HG03432 (cell line): ENCODE measurements around the gene BORA.
"Not testable (repeated sequence)": the region's sequence is repeated elsewhere in the genome, so short reads cannot be mapped to it uniquely, and the experiment has no call there.

Source experiments
- ATAC-seq: cut with Tn5 transposase; IDR thresholded peaks from one replicate; pipeline ENCODE4 v1.9.1; 2021; ENCODE audit warnings: mild to moderate bottlenecking, moderate library complexity; ENCODE audit not compliant: unreplicated experiment

The BORA gene

GRCh38 chr13:72727417-72728289 is at the start of gene BORA, which contains the start of gene MZT1:
BORA (plus strand) TSS chr13:72727923; CDS start chr13:72728941, 1,018 bp downstream.
MZT1 (minus strand) TSS chr13:72727629; CDS start chr13:72727602, 27 bp downstream.
- ATAC-seq = peak; percentile 95

DNA sequence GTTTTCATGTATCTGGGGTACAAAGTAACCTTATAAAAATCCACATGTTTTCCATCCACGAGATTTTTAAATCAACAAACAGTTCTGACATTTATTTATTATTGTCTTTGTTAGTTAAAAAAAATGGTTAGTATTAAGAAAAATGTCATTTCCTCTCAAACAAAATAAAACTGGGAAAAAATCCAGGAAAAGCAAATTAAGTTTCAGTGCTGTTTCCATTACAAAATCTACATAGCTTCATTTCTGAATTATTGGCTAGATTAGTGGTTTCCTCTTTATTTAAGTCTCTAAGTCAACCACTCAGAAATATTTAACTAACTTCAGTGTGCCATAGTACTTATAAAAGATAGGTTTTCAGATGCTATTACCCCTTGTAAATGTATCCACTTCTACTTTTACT is 49.4 kb upstream of the BORA start:
- ATAC-seq = no peak

- ATAC-seq = no peak
Observed at GRCh38 chr13:72680353-72680752, 47.4 kb upstream of the BORA start.

GRCh38 chr13:72686766-72687165 is 41.0 kb upstream of the BORA start:
- ATAC-seq = no peak

GRCh38 chr13:72689181-72689696 is 38.5 kb upstream of the BORA start:
- no peak for ATAC-seq

- no peak for ATAC-seq
Observed at GRCh38 chr13:72692884-72693514, 34.7 kb upstream of the BORA start.

DNA sequence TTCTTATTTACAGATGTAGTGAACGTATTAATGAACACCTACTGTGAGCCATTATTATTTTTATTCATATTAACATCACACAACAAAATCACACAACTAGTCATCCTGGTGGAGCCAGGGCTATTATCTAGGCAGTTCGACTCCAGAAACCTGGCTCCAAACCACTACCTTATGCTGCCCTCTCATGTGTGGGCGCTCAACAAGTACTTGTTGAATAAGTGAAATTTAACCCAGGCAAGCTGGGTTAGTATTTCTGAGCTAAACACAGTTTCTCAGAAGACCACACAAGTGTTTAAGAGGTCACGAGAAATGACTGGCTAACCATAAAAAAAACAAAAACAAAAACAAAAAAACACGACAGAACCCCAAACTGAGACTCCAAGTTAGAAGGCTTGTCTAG is 33.9 kb upstream of the BORA start:
- no peak for ATAC-seq

GRCh38 chr13:72694314-72694713 is 33.4 kb upstream of the BORA start:
- no peak for ATAC-seq

DNA sequence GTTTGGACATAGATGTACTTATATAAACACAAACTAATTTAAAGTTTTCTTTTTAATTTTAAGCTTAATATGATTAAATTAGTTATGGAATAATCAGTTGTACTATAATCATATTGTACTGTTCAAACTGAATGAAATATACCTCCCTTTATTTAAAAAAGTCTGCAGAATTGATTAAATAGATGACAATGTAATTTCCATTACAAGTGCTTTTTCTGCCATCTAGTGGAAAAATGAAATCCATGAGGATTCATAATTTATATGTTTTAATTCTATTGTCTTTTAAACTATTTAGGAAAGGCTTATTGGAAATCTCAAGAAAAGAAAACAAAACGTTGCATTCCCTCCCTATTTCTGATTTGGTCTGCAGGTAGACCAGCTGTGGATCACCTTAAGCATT is 31.1 kb upstream of the BORA start:
- no peak for ATAC-seq

DNA sequence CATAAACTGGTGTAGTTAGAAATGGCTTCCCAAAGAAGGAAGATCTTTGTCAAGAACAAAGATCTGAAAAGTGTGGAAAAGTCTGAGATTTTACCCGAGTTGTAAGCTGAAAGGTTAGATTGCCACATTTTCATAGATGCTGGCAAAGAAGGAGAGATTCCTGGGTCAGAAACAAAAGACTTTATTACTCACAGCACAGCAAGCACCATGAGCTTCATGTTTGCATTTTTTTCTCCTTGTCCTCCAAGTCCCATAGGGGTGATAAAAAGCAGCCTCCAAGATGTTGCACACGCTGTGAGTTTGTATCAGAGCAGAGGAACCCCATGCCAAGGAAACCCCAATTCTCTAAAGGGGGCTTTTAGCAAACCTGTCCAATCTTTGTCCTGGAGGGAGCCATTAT is 29.6 kb upstream of the BORA start:
- ATAC-seq = no peak

DNA sequence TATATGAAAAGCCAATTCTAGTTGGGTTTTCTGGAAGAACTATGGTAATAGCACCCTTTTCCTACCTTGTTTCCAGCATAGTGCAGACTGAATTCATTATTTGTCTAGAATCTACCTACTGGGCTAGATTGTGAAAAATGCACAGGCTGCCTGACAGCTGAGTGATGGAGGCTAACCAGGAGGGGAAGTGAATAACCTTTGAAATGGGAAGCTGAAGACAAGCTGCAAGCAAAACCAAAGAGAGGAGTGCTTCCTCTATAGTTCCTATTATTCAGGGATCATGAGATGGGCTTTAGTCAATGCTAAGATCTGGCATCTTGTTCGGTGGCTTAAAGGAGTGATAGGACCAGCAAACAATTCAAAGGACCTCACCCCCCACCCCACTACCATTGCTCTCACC is 27.2 kb upstream of the BORA start:
- no peak for ATAC-seq

- ATAC-seq = no peak
Observed at GRCh38 chr13:72716776-72717175, 10.9 kb upstream of the BORA start.

- not testable (repeated sequence) for ATAC-seq
Observed at GRCh38 chr13:72726185-72726584, 1.5 kb upstream of the BORA start.

DNA sequence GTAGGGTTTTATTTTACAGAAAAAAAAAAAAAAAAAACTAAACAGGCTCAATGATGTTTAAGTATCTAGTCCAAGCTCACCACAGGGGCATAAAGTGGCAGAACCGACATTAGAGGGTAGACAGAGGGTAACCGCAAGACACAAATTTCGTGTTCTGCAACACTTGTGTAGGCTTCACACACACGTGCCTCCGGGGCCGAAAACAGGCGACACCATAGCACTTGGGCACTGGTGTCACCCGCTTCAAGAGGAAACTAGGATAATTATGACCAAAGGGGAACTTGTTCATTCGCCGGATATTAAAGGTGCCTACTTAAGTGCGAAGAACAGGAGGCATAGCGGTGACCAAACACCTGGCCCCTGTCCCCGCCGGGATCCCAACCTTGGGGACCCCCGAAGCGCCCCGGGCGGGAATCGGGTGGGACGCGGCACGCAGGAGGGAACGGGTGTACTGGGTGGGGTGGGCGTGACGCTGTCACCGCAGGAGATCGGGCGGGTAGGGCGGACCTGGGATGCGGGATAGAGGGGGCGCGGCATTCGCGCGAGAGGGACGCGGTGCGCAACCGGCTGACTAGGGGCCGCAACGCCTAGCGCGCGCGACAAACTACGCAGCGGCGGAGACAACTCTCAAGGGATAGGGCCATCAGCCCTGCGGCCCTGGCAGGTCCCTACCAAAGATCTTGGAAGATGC is 852 bp upstream of the BORA start:
- ATAC-seq = peak; percentile 42

GRCh38 chr13:72728290-72728605 is 525 bp downstream of the BORA start:
- ATAC-seq = no peak

GRCh38 chr13:72737033-72737432 is 9.3 kb downstream of the BORA start:
- ATAC-seq = no peak

- ATAC-seq = no peak
Observed at GRCh38 chr13:72740015-72740414, 12.3 kb downstream of the BORA start.

- no peak for ATAC-seq
Observed at GRCh38 chr13:72745260-72745659, 17.5 kb downstream of the BORA start.

- no peak for ATAC-seq
Observed at GRCh38 chr13:72751220-72751619, 23.5 kb downstream of the BORA start.

DNA sequence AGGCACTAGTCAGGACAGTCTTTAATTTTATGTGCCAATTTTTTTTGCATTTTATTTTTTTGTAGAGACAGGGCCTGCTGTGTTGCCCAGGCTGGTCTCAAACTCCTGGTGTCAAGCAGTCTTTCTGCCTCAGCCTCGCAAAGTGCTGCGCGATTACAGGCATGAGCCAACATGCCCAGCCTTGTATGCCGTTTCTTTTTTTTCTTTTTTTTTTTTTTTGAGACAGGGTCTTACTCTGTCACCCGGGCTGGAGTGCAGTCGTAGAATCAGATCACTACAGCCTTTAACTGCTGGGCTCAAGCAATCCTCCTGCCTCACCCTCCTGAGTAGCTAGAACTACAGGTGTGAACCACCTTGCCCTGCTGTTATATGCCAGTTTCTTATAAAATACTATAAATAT is 26.4 kb downstream of the BORA start:
- ATAC-seq = no peak

DNA sequence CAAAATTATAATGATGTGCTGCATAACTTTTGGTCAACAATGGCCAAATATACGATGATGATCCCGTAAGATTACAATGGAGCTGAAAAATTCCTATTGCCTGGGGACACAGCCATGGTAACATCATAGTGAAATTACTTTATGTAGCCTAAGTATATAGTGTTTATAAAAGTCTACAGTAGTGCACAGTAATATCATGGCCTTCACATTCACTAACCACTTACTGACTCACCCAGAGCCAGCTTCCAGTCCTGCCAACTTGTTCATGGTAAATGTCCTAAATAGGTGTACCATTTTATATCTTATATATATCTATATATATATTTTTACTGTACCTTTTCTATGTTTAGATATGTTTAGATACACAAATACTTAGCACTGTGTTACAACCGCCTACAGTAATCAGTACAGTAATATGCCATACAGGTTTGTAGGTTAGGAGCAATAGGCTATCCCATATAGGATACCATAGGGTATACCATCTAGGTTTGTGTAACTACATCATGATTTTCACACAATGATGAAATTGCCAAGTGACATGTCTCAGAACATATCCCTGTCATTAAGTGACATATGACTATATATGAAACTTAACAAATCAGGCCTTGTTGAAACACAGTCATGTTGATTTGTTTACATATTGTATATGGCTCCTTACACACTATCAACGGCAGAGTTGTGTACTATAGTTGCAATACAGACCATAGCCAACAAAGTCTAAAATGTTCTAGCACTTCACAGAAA is 30.2 kb downstream of the BORA start:
- no peak for ATAC-seq
